Lung (tissue), 12 donors: ENCODE data around the gene PP2D1. TPM values are rescaled to one million over a fixed set of nuclear protein-coding genes. Genes with fewer than 3 reads are reported as not detected.
"Not testable (repeated sequence)": the region's sequence is repeated elsewhere in the genome, so short reads cannot be mapped to it uniquely, and the experiment has no call there.

Experiments
- ATAC-seq: fragments of 200-7000 bp; cut with Tn5 transposase; one replicate; pipeline ENCODE4 v1.9.1; 2020; ENCODE audit warnings: moderate number of reproducible peaks; ENCODE audit not compliant: insufficient read depth, low FRiP score
- DNase-seq, 3 donors: peaks; one replicate each; pipeline ENCODE4 v3.0.0-alpha.2; 2013 to 2017
- H3K27ac ChIP-seq, 2 donors: one replicate each; pipeline ENCODE4 v1.5.1; 2013; ENCODE audit warnings: mild to moderate bottlenecking in 2 of 2, moderate library complexity in 2 of 2, control low read depth in 1 of 2, inconsistent platforms in 1 of 2, low read depth in 1 of 2, low read length in 1 of 2
- H3K27me3 ChIP-seq, 3 donors: one replicate each; pipeline ENCODE4 v1.5.1; 2013; ENCODE audit warnings: low read length in 2 of 3; ENCODE audit not compliant: control insufficient read depth in 3 of 3, insufficient read depth in 3 of 3
- H3K36me3 ChIP-seq, 4 donors: one replicate each; pipeline ENCODE4 v1.5.1; 2013; ENCODE audit warnings: low read length in 4 of 4, mild to moderate bottlenecking in 1 of 4, moderate library complexity in 1 of 4; ENCODE audit not compliant: control insufficient read depth in 4 of 4, insufficient read depth in 4 of 4
- H3K4me1 ChIP-seq, 5 donors: one replicate each; pipeline ENCODE4 v1.5.1; 2013; ENCODE audit warnings: low read length in 5 of 5, mild to moderate bottlenecking in 2 of 5, moderate library complexity in 1 of 5; ENCODE audit not compliant: control insufficient read depth in 5 of 5, insufficient read depth in 5 of 5
- H3K4me3 ChIP-seq: one replicate; pipeline ENCODE4 v1.5.1; 2013; ENCODE audit warnings: mild to moderate bottlenecking, control low read depth, moderate library complexity
- H3K9ac ChIP-seq, 2 donors: one replicate each; pipeline ENCODE4 v1.5.1; 2013; ENCODE audit warnings: low read length in 2 of 2, control low read depth in 1 of 2; ENCODE audit not compliant: insufficient read depth in 1 of 2
- H3K9me3 ChIP-seq, 4 donors: one replicate each; pipeline ENCODE4 v1.5.1; 2013; ENCODE audit warnings: low read length in 3 of 4, mild to moderate bottlenecking in 1 of 4, moderate library complexity in 1 of 4; ENCODE audit not compliant: control insufficient read depth in 4 of 4, insufficient read depth in 3 of 4
- WGBS, 2 donors: extraction: QIAGEN DNeasy Blood & Tissue Kit; methylation state at CpG; one replicate each; pipeline ENCODE4 v1.1.7; 2013; 5-methylcytosine and 5-hydroxymethylcytosine counted together
- polyA plus RNA-seq, 2 donors: library from polyadenylated mRNA; stranded (reverse); fragments of 200-250 nt; gene quantifications; one replicate each; pipeline ENCODE4 v1.2.1, GENCODE V29; 2013
- total RNA-seq, 2 donors: library from RNA; depleted of rRNA in 1 of 2; stranded (reverse); fragments of >200 nt in 1 of 2; gene quantifications; one replicate each; pipeline ENCODE4 v1.2.1, GENCODE V29; 2014 to 2021
- TF ChIP-seq, protein P1 (sequence below): IDR thresholded peaks from 2 replicates; pipeline ENCODE4 v1.5.1; 2012; ENCODE audit warnings: mild to moderate bottlenecking; ENCODE audit errors: control extremely low read depth, extremely low read depth
- donor health status: control.
- donor health status: control.
- donor health status: Bipolar disorder and iron deficiency.
- donor health status: healthy.
- donor health status: DM: yes; HTN: yes; CAD: no.

The PP2D1 gene
- total and polyA plus RNA-seq, 4 donors: not detected

DNA sequence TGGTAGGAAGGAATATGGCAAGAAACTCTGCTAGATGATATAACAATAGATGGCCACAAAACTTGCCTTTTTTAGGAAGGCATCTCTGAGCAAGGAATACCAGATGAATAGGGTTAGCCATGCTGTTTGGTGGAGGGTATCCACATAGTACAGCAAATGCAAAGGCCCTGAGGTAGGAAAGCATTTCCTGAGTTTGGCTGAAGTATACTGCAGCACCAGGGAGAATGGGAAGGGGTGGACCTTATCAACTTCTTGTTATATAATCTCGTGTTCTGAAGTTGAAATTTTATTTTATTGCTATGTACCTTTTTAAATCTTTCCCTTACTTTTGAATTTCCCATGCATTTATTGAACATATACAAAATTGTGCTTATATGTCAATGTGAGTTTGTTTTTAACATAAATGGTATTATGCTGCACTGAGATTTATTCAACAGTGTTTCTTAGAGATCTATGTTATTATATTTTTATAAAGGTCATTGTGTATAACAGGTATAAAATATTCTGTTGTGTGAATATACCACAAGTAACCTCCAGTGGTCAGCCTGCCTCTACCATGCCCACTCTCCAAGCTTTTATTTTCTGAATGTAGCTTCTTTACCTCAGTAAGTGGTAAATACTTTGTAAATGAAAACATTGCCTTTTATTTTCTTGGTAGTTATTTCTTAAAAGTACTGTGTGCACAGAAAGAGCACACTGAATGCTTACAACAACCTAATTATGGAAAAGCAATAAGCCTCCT lies 25.4 kb upstream of the PP2D1 start:
- H3K9ac ChIP-seq: no peak overlapping the region
- no peak for ATAC-seq
- TF ChIP-seq, protein P1, sequence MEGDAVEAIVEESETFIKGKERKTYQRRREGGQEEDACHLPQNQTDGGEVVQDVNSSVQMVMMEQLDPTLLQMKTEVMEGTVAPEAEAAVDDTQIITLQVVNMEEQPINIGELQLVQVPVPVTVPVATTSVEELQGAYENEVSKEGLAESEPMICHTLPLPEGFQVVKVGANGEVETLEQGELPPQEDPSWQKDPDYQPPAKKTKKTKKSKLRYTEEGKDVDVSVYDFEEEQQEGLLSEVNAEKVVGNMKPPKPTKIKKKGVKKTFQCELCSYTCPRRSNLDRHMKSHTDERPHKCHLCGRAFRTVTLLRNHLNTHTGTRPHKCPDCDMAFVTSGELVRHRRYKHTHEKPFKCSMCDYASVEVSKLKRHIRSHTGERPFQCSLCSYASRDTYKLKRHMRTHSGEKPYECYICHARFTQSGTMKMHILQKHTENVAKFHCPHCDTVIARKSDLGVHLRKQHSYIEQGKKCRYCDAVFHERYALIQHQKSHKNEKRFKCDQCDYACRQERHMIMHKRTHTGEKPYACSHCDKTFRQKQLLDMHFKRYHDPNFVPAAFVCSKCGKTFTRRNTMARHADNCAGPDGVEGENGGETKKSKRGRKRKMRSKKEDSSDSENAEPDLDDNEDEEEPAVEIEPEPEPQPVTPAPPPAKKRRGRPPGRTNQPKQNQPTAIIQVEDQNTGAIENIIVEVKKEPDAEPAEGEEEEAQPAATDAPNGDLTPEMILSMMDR: no peak
- H3K36me3 ChIP-seq: no peaks in the 10 kb centered on the region
- peaks cover 0 to 23% (median 9%) of the 10 kb centered on the region in 5 donors for H3K4me1 ChIP-seq
- no peak for DNase-seq
- no peaks in the 10 kb centered on the region for H3K27me3 ChIP-seq
- 86 to 94% methylated on average over 1 of the region's 1 CpG for WGBS, 2 donors
- no peaks in the 10 kb centered on the region for H3K9me3 ChIP-seq
- no peak overlapping the region for H3K4me3 ChIP-seq
- H3K27ac ChIP-seq: no peak overlapping the region

GRCh38 chr3:20035019-20035418 lies 23.0 kb upstream of the PP2D1 start:
- WGBS, 2 donors: 94 to 96% methylated on average over 4 of the region's 4 CpGs
- no peak overlapping the region for H3K4me3 ChIP-seq
- H3K27me3 ChIP-seq: no peaks in the 10 kb centered on the region
- H3K9me3 ChIP-seq: no peaks in the 10 kb centered on the region
- no peak overlapping the region for H3K27ac ChIP-seq
- no peak for DNase-seq
- no peak overlapping the region for H3K9ac ChIP-seq
- TF ChIP-seq, protein P1: no peak
- no peak for ATAC-seq
- no peaks in the 10 kb centered on the region for H3K36me3 ChIP-seq
- peaks cover 0 to 12% (median 6%) of the 10 kb centered on the region in 5 donors for H3K4me1 ChIP-seq

DNA sequence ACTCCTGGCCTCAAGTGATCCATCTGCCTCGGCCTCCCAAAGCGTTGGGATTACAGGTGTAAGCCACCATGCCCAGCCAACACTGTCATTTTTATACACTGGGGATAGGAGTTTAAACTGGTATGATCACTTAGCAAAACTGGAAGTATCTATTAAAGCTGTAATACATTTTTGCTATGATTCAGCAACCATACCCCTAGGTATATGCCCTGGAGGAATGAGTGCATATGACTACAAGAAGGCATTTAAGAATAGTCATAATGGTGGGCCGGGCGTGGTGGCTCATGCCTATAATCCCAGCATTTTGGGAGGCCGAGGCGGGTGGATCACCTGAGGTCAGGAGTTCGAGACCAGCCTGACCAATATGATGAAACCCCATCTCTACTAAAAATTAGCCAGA lies 19.9 kb upstream of the PP2D1 start:
- DNase-seq, H3K4me1 ChIP-seq, H3K27ac ChIP-seq, H3K27me3 ChIP-seq, H3K9me3 ChIP-seq, ATAC-seq, H3K4me3 ChIP-seq, H3K9ac ChIP-seq, H3K36me3 ChIP-seq: not testable (repeated sequence)
- 98 to 99% methylated on average over 7 of the region's 7 CpGs for WGBS, 2 donors

DNA sequence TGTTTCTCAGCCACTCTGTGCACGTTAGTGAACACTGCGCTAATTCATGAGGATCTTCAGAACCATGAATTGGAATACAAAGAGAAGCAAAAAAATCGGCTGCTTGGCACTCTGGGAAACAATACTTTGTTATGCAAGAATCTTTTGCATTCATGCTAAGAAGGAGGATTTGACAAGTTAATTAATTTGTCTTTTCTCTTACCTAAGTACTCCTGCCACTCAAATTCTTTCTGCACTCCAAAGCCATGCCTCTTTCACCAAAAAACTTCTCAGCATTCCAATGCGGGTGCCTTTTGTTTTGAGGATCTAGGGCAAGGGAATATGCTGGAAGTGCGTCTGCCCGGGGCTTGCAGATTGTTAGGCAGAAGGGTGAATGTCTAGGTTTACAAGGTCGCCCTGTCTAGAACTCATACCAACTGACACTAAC lies 16.9 kb upstream of the PP2D1 start:
- Histone ChIP-seq H3K9ac (no peak overlapping the region), H3K4me3 (no peak overlapping the region)
- WGBS, 2 donors: 79 to 91% methylated on average over 7 of the region's 7 CpGs

More for the DNA sequence above, 16.9 kb upstream of the PP2D1 start:
- Histone ChIP-seq H3K36me3 (no peaks in the 10 kb centered on the region), H3K27ac (no peak overlapping the region), H3K4me1 (peaks cover 0 to 2% (median 0%) of the 10 kb centered on the region in 5 donors), H3K27me3 (no peaks in the 10 kb centered on the region), H3K9me3 (no peaks in the 10 kb centered on the region)
- no peak for ATAC-seq
- DNase-seq: no peak
- TF ChIP-seq, protein P1: no peak
